Ectodermal cell (in vitro differentiated cells): ENCODE results near the gene LRP1B.

ENCODE experiments used
- H3K27ac ChIP-seq: 2 replicates; pipeline ENCODE4 v1.7.0; 2013; ENCODE audit warnings: mild to moderate bottlenecking, low read depth, low read length; ENCODE audit not compliant: insufficient read depth, poor library complexity, severe bottlenecking
- H3K27me3 ChIP-seq: 2 replicates; pipeline ENCODE4 v1.7.0; 2013; ENCODE audit warnings: mild to moderate bottlenecking, low read length; ENCODE audit not compliant: insufficient read depth, control insufficient read depth, poor library complexity, severe bottlenecking
- H3K36me3 ChIP-seq: one replicate; pipeline ENCODE4 v1.7.0; 2013; ENCODE audit warnings: low read length; ENCODE audit not compliant: control insufficient read depth, insufficient read depth
- H3K4me1 ChIP-seq: one replicate; pipeline ENCODE4 v1.7.0; 2013; ENCODE audit warnings: low read length; ENCODE audit not compliant: control insufficient read depth, insufficient read depth
- H3K4me3 ChIP-seq: 2 replicates; pipeline ENCODE4 v1.7.0; 2013; ENCODE audit warnings: low read depth, low read length, control low read depth; ENCODE audit not compliant: insufficient read depth
- H3K9me3 ChIP-seq: 2 replicates; pipeline ENCODE4 v1.7.0; 2013; ENCODE audit warnings: mild to moderate bottlenecking, low read length, moderate library complexity; ENCODE audit not compliant: control insufficient read depth
- WGBS, 2 experiments: methylation state at CpG; one replicate each; pipeline ENCODE4 v1.1.7; 2013; ENCODE audit warnings: missing lambda C conversion rate in 2 of 2; 5-methylcytosine and 5-hydroxymethylcytosine counted together

The LRP1B gene

GRCh38 chr2:140759426-140760156 is 1371.2 kb downstream of the LRP1B start:
- no peaks in the 10 kb centered on the region for H3K9me3 ChIP-seq
- WGBS, 2 experiments, result 80% methylated on average over 1 of the region's 3 CpGs; no CpG with 5 or more reads in 1 of the 2 experiments
- H3K36me3 ChIP-seq, result no peaks in the 10 kb centered on the region
- no peak overlapping the region for H3K4me3 ChIP-seq
- no peaks in the 10 kb centered on the region for H3K4me1 ChIP-seq
- no peaks in the 10 kb centered on the region for H3K27me3 ChIP-seq
- H3K27ac ChIP-seq, result no peak overlapping the region

- Histone ChIP-seq H3K9me3 (no peaks in the 10 kb centered on the region), H3K4me3 (no peak overlapping the region), H3K27me3 (no peaks in the 10 kb centered on the region), H3K4me1 (no peaks in the 10 kb centered on the region), H3K36me3 (no peaks in the 10 kb centered on the region), H3K27ac (no peak overlapping the region)
- 86 to 94% methylated on average over 1 of the region's 3 CpGs for WGBS, 2 experiments
These were observed 1383.2 kb downstream of the LRP1B start for GRCh38 chr2:140747665-140748064.

GRCh38 chr2:140747090-140747489 is 1383.7 kb downstream of the LRP1B start:
- Histone ChIP-seq H3K36me3 (no peaks in the 10 kb centered on the region), H3K27ac (no peak overlapping the region), H3K27me3 (no peaks in the 10 kb centered on the region), H3K9me3 (no peaks in the 10 kb centered on the region), H3K4me1 (no peaks in the 10 kb centered on the region), H3K4me3 (no peak overlapping the region)
- 81 to 86% methylated on average over 2 of the region's 2 CpGs for WGBS, 2 experiments

- H3K4me3 ChIP-seq, result no peak overlapping the region
- WGBS, 2 experiments, result 94 to 95% methylated on average over 3 of the region's 3 CpGs
- H3K27me3 ChIP-seq, result no peaks in the 10 kb centered on the region
- no peak overlapping the region for H3K27ac ChIP-seq
- H3K9me3 ChIP-seq, result no peaks in the 10 kb centered on the region
- H3K4me1 ChIP-seq, result no peaks in the 10 kb centered on the region
- no peaks in the 10 kb centered on the region for H3K36me3 ChIP-seq
These were observed 1386.4 kb downstream of the LRP1B start for GRCh38 chr2:140744379-140744778.

GRCh38 chr2:140737006-140737405 is 1393.8 kb downstream of the LRP1B start:
- Histone ChIP-seq H3K27ac (no peak overlapping the region), H3K27me3 (no peaks in the 10 kb centered on the region), H3K4me1 (no peaks in the 10 kb centered on the region), H3K4me3 (no peak overlapping the region), H3K36me3 (no peaks in the 10 kb centered on the region), H3K9me3 (no peaks in the 10 kb centered on the region)
- 95 to 100% methylated on average over 1 of the region's 1 CpG for WGBS, 2 experiments

GRCh38 chr2:140734992-140735391 is 1395.8 kb downstream of the LRP1B start:
- no peaks in the 10 kb centered on the region for H3K9me3 ChIP-seq
- H3K36me3 ChIP-seq, result no peaks in the 10 kb centered on the region
- H3K4me1 ChIP-seq, result no peaks in the 10 kb centered on the region
- 88 to 99% methylated on average over 3 of the region's 3 CpGs for WGBS, 2 experiments
- no peaks in the 10 kb centered on the region for H3K27me3 ChIP-seq
- no peak overlapping the region for H3K27ac ChIP-seq
- no peak overlapping the region for H3K4me3 ChIP-seq

- no peaks in the 10 kb centered on the region for H3K4me1 ChIP-seq
- WGBS, 2 experiments, result no CpG with 5 or more reads among the region's 1 CpG
- no peaks in the 10 kb centered on the region for H3K27me3 ChIP-seq
- no peaks in the 10 kb centered on the region for H3K36me3 ChIP-seq
- H3K27ac ChIP-seq, result no peak overlapping the region
- no peaks in the 10 kb centered on the region for H3K9me3 ChIP-seq
- no peak overlapping the region for H3K4me3 ChIP-seq
These were observed 1411.8 kb downstream of the LRP1B start for GRCh38 chr2:140718999-140719398.

- WGBS, 2 experiments, result 87% methylated on average over 2 of the region's 2 CpGs; no CpG with 5 or more reads in 1 of the 2 experiments
- Histone ChIP-seq H3K4me1 (no peaks in the 10 kb centered on the region), H3K9me3 (no peaks in the 10 kb centered on the region), H3K4me3 (no peak overlapping the region), H3K27me3 (no peaks in the 10 kb centered on the region), H3K36me3 (no peaks in the 10 kb centered on the region), H3K27ac (no peak overlapping the region)
These were observed 1413.3 kb downstream of the LRP1B start for GRCh38 chr2:140717481-140717880.

GRCh38 chr2:140714586-140714985 is 1416.2 kb downstream of the LRP1B start:
- Histone ChIP-seq H3K9me3 (no peaks in the 10 kb centered on the region), H3K4me1 (no peaks in the 10 kb centered on the region), H3K36me3 (no peaks in the 10 kb centered on the region), H3K4me3 (no peak overlapping the region), H3K27me3 (no peaks in the 10 kb centered on the region), H3K27ac (no peak overlapping the region)
- whole genome bisulfite sequencing, 2 experiments, result 85 to 89% methylated on average over 2 of the region's 3 CpGs

GRCh38 chr2:140711867-140712266 is 1418.9 kb downstream of the LRP1B start:
- H3K36me3 ChIP-seq, result no peaks in the 10 kb centered on the region
- H3K27ac ChIP-seq, result no peak overlapping the region
- no peak overlapping the region for H3K4me3 ChIP-seq
- H3K4me1 ChIP-seq, result no peaks in the 10 kb centered on the region
- WGBS, 2 experiments, result 91 to 96% methylated on average over 3 of the region's 3 CpGs
- no peaks in the 10 kb centered on the region for H3K9me3 ChIP-seq
- H3K27me3 ChIP-seq, result no peaks in the 10 kb centered on the region
